Upper lobe of left lung (tissue), 4 donors: ENCODE data around the gene DVL2.

Experiments used
- CTCF ChIP-seq, 6 experiments: fragments of 450-650 bp in 4 of 6; fragments of 200-600 bp in 2 of 6; sonication (generic) in 2 of 6; IDR thresholded peaks; one replicate each; pipeline ENCODE4 v1.5.1; 2016 to 2019; ENCODE audit warnings: antibody characterized with exemption in 6 of 6
- POLR2AphosphoS5 ChIP-seq, 2 donors: sonication (generic); formaldehyde crosslinking; IDR thresholded peaks; one replicate each; pipeline ENCODE4 v1.5.1; 2017; ENCODE audit warnings: antibody characterized with exemption in 2 of 2

- no peak for TF ChIP-seq POLR2AphosphoS5 (IDR thresholded peaks at IDR 0.05)
- no peak for TF ChIP-seq CTCF (IDR thresholded peaks at IDR 0.05)
These were observed 12.0 kb downstream of the DVL2 start for GRCh38 chr17:7222093-7222971.
